ENCODE results near the gene VPS39.
A peak's percentile ranks its signal among the peaks of the same experiment; 100 is the strongest.

The VPS39 gene

DNA sequence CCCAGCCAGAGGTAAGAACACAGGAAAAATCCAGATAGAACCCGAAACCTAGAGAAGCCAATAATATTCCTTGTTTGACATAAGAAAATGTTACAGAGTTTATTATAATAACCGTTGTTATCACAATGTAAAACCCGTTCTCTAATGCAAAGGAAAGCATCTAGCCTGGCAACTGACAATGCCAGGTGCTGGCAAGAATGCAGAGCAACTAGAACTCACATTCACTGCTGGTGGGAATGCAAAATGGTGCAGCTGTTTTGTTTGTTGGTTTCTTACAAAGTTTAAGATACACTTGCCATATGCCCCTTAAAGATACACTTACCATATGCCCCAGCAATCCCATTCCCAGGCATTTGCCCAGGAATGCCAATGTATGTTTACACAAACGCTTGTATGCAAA, 23.4 kb downstream of the VPS39 start:
- no peak for DNase-seq (ENCODE audit: insufficient read length, low spot score)
- no peak for FAIRE-seq

DNA sequence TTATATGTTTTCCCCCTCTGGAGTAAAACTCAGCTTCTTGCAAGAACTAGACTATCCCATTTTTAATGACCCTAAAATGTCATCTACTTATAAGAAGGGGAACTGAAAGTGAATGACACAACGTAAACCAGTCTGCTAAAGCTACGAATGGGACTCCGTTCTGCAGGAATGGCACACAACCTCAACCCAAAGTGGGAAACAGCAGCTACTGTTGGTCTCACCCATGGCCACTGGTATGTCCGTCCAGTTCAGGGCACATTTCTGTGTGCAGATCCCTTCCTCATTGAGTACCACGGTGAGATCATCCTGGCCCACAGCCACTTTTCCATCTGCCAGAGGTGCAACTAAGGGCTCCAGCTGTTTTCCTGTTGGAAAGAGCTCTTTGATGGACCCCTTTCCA, 23.8 kb downstream of the VPS39 start:
- no peak for DNase-seq (ENCODE audit: insufficient read length, low spot score)
- peak; percentile 96 for TF ChIP-seq SPI1 (IDR thresholded peaks at IDR 0.05; ENCODE audit: low read depth, low read length)
- TF ChIP-seq POU2F2 (IDR thresholded peaks at IDR 0.05; ENCODE audit: low read depth, low read length), result no peak
- peak; percentile 55 for FAIRE-seq

More for the DNA sequence above, 23.4 kb downstream of the VPS39 start:
- TF ChIP-seq TAF1 (IDR thresholded peaks at IDR 0.05; ENCODE audit: low read depth, low read length) (no peak), POLR2A (IDR thresholded peaks at IDR 0.05; ENCODE audit: low read depth, low read length) (no peak), POU2F2 (IDR thresholded peaks at IDR 0.05; ENCODE audit: low read depth, low read length) (no peak), SPI1 (IDR thresholded peaks at IDR 0.05; ENCODE audit: low read depth, low read length) (no peak), PAX5 (IDR thresholded peaks at IDR 0.05; ENCODE audit: insufficient read depth, low read length, severe bottlenecking) (no peak), POLR2AphosphoS5 (IDR thresholded peaks at IDR 0.05; ENCODE audit: low read depth, low read length) (no peak)

DNA sequence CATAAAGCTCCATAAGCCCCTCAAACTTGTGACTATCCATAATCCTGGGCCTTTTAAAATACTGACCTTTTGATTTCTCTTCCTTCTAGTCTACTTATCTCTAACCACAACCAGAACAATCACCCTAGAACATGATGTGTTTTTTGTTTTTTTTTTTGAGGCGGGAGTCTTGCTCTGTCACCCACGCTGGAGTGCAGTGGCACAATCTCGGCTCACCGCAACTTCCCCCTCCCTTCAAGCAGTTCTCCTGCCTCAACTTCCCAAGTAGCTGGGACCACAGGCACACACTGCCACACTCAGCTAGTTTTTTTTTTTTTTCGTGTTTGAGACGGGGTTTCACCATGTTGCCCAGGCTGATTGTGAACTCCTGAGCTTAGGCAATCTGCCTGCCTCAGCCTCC, 25.1 kb downstream of the VPS39 start:
- no peak for TF ChIP-seq POLR2A (IDR thresholded peaks at IDR 0.05; ENCODE audit: low read depth, low read length)
- TF ChIP-seq POLR2AphosphoS5 (IDR thresholded peaks at IDR 0.05; ENCODE audit: low read depth, low read length), result no peak
- no peak for TF ChIP-seq TAF1 (IDR thresholded peaks at IDR 0.05; ENCODE audit: low read depth, low read length)
- TF ChIP-seq POU2F2 (IDR thresholded peaks at IDR 0.05; ENCODE audit: low read depth, low read length), result no peak
- no peak for TF ChIP-seq PAX5 (IDR thresholded peaks at IDR 0.05; ENCODE audit: insufficient read depth, low read length, severe bottlenecking)
- no peak for TF ChIP-seq SPI1 (IDR thresholded peaks at IDR 0.05; ENCODE audit: low read depth, low read length)
- DNase-seq (ENCODE audit: insufficient read length, low spot score), result no peak
- no peak for FAIRE-seq

DNA sequence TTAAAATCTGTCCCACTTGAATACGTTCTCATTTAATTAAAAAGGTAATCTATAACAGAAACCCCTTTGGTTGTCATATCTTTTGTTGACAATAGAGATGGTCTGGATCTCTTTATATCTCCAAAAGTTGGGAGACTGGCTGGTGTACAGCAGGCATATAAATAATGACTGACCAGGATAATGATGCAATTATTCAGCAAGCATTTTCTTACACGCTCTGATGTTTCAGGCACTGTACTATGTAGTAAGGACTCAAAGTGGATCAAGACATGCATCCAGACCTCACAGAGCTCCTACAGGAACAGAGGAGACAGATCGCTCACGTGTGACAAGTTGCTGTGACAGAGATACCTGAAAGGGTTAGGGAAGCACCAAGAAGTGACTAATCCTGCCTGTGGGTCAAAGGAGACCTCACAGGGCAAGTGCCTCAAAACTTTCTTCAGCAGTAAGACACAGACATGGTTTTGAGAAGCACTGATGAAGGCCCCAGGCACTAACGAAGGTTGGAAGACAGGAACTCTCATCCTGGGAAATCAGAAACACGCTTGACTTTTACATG, 25.7 kb downstream of the VPS39 start:
- TF ChIP-seq POLR2A (IDR thresholded peaks at IDR 0.05; ENCODE audit: low read depth, low read length) (no peak), SPI1 (IDR thresholded peaks at IDR 0.05; ENCODE audit: low read depth, low read length) (no peak), PAX5 (IDR thresholded peaks at IDR 0.05; ENCODE audit: insufficient read depth, low read length, severe bottlenecking) (no peak), POLR2AphosphoS5 (IDR thresholded peaks at IDR 0.05; ENCODE audit: low read depth, low read length) (no peak), TAF1 (IDR thresholded peaks at IDR 0.05; ENCODE audit: low read depth, low read length) (no peak), POU2F2 (IDR thresholded peaks at IDR 0.05; ENCODE audit: low read depth, low read length) (no peak)
- no peak for DNase-seq (ENCODE audit: insufficient read length, low spot score)
- no peak for FAIRE-seq

DNA sequence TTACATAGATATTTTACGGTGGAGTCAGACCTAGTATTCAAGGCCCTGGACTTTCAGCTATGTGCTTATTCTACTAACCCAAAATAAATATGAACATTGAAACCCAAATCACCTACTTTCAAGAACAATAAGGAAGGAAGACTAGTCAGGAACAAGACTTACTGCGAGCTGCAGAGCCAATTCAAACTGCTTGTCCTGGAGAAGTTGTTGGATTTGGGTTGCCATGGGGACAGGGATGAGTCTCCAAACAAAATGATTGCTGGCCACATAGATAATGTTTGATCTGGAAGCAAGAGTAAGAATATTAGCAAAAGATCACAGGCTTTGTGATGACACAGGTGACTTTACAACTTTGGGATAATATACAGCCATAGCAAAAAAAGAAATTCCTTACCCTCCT, 30.0 kb downstream of the VPS39 start:
- FAIRE-seq (no peak), DNase-seq (ENCODE audit: insufficient read length, low spot score) (no peak)
- TF ChIP-seq POLR2A (IDR thresholded peaks at IDR 0.05; ENCODE audit: low read depth, low read length), result no peak
- TF ChIP-seq TAF1 (IDR thresholded peaks at IDR 0.05; ENCODE audit: low read depth, low read length), result no peak
- TF ChIP-seq POLR2AphosphoS5 (IDR thresholded peaks at IDR 0.05; ENCODE audit: low read depth, low read length), result no peak
- TF ChIP-seq PAX5 (IDR thresholded peaks at IDR 0.05; ENCODE audit: insufficient read depth, low read length, severe bottlenecking), result no peak
- no peak for TF ChIP-seq SPI1 (IDR thresholded peaks at IDR 0.05; ENCODE audit: low read depth, low read length)
- no peak for TF ChIP-seq POU2F2 (IDR thresholded peaks at IDR 0.05; ENCODE audit: low read depth, low read length)

DNA sequence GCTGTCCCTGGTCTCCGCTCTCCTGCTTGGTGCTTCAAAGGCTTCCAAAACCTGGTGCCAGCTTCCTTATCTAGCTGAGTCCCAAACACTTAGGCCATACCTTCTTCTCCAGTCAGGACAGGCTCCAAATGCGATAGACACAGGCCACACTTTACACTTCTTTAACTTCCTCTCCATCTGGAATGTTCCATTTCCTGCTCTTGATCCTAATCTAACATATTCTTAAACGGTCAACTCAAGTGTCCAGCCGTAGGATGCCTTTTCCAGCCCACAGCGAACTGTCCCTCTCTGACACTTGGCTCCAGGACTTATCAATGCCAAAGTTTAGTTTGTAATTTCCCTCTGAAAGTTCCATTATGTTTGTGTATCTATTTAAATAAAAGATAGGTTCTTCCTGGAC, 32.4 kb downstream of the VPS39 start:
- TF ChIP-seq POLR2A (IDR thresholded peaks at IDR 0.05; ENCODE audit: low read depth, low read length) (no peak), POLR2AphosphoS5 (IDR thresholded peaks at IDR 0.05; ENCODE audit: low read depth, low read length) (no peak), SPI1 (IDR thresholded peaks at IDR 0.05; ENCODE audit: low read depth, low read length) (no peak), TAF1 (IDR thresholded peaks at IDR 0.05; ENCODE audit: low read depth, low read length) (no peak), PAX5 (IDR thresholded peaks at IDR 0.05; ENCODE audit: insufficient read depth, low read length, severe bottlenecking) (no peak), POU2F2 (IDR thresholded peaks at IDR 0.05; ENCODE audit: low read depth, low read length) (no peak)
- no peak for FAIRE-seq
- no peak for DNase-seq (ENCODE audit: insufficient read length, low spot score)

DNA sequence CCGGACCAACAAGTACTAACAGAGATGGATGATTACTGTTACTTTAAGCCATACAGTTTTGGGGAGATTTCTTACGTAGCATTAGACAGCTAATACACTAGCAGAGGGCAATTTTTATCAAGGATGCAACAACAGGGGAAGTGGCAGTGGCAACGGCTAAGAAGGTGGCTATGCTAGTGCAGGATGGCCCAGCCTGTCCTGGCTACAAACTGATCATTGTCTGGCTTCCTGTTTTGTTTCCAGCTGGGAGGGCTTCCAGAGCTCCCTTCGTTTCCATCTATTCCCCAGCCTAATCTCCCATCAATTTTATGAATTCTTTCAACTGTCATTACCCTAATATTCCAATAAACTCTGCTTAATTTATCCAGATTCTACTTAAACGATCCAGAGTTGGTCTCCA, 35.6 kb downstream of the VPS39 start:
- no peak for TF ChIP-seq TAF1 (IDR thresholded peaks at IDR 0.05; ENCODE audit: low read depth, low read length)
- DNase-seq (ENCODE audit: insufficient read length, low spot score) (no peak), FAIRE-seq (no peak)

DNA sequence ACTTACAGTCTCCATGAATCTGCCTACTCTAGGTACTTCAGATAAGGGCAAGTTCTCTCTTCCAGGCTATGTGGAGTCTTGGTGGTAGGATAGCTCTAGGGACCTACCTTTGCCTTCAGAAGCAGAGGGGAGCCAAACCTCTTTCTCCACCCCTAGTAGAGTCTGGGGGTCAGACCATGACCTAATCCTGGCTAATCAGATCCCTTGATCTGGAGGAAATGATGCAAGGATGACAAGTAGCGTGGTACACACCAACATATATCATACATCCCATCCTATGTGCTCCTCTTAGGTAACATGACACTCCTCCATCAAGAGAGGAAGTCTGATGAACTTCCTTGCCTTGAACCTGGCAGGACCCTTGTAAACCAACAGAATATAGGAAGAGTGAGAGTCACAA, 36.3 kb downstream of the VPS39 start:
- FAIRE-seq, result no peak
- TF ChIP-seq TAF1 (IDR thresholded peaks at IDR 0.05; ENCODE audit: low read depth, low read length), result no peak
- DNase-seq (ENCODE audit: insufficient read length, low spot score), result no peak

DNA sequence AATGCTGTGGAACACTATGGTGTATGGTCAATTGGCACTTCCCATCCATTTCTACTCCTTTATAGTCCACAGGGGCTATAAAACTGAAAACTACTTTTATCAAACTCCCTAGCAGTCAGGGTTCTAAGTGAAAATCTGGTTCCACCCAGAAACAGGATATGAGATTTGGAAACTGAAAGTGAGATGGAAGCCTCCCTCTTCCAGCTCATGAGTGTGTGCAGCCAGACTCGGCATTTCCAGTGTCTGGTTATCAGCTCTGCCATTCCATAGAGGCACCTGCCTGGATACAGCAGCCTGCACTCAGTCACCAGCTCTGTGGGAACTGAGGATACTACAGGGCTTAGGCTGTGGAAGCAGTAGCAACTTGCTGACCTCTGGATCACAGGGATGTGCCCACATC, 37.0 kb downstream of the VPS39 start:
- FAIRE-seq (no peak), DNase-seq (ENCODE audit: insufficient read length, low spot score) (no peak)
- peak; percentile 65 for TF ChIP-seq SPI1 (IDR thresholded peaks at IDR 0.05; ENCODE audit: low read depth, low read length)
- no peak for TF ChIP-seq POLR2AphosphoS5 (IDR thresholded peaks at IDR 0.05; ENCODE audit: low read depth, low read length)

DNA sequence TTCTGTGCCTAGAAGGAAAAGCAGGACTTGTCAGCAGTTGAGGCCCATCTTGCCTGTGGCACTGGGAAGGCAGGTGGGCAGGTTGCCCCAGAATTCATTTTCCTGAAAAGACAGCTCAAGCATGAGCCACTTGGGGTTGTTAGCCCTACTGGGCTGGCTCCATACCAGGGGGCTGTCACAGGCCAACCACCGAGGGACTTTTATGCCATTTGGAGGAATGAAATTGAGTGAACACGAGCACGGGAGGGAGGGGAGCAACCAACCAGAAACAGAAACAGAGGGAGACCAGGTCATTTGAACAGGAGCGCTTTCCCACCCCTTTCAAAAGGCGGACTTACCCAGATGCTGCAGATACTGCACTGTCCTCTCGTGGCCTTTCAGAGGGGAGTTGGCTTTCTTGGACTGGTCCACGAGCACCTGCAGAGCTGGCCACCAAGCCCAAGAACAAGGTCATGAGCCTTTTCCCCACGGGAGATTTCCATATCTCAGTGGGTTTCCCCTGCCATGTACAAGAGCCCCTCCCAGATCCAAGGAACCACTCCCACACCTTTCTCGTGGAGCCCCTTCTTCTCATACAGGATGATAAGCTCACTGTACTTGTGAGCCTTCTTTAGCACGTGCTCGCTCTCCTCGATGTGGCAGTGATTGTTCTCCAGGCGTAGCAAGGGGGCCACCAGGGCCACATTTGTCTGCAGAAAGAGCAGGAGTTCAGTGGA, 41.7 kb downstream of the VPS39 start:
- TF ChIP-seq POLR2AphosphoS5 (IDR thresholded peaks at IDR 0.05; ENCODE audit: low read depth, low read length) (no peak), PAX5 (IDR thresholded peaks at IDR 0.05; ENCODE audit: insufficient read depth, low read length, severe bottlenecking) (no peak), POLR2A (IDR thresholded peaks at IDR 0.05; ENCODE audit: low read depth, low read length) (no peak), POU2F2 (IDR thresholded peaks at IDR 0.05; ENCODE audit: low read depth, low read length) (no peak), SPI1 (IDR thresholded peaks at IDR 0.05; ENCODE audit: low read depth, low read length) (no peak), TAF1 (IDR thresholded peaks at IDR 0.05; ENCODE audit: low read depth, low read length) (no peak)
- FAIRE-seq, result no peak
- DNase-seq (ENCODE audit: insufficient read length, low spot score), result no peak

All from GM12891 (cell line).